Esophagus muscularis mucosa (tissue), 3 donors: ENCODE measurements around the gene SV2C.

Source experiments
- POLR2A ChIP-seq: fragments of 450-650 bp; IDR thresholded peaks from one replicate; pipeline ENCODE4 v1.6.1; 2017; ENCODE audit warnings: antibody characterized with exemption, moderate library complexity, mild to moderate bottlenecking, low read depth
- TF ChIP-seq, protein P1 (sequence below), 3 experiments: fragments of 200-600 bp in 2 of 3; fragments of 450-650 bp in 1 of 3; sonication (generic) in 2 of 3; IDR thresholded peaks; one replicate each; pipeline ENCODE4 v1.5.1; 2017 to 2019; ENCODE audit warnings: antibody characterized with exemption in 3 of 3, mild to moderate bottlenecking in 2 of 3, moderate library complexity in 1 of 3

DNA sequence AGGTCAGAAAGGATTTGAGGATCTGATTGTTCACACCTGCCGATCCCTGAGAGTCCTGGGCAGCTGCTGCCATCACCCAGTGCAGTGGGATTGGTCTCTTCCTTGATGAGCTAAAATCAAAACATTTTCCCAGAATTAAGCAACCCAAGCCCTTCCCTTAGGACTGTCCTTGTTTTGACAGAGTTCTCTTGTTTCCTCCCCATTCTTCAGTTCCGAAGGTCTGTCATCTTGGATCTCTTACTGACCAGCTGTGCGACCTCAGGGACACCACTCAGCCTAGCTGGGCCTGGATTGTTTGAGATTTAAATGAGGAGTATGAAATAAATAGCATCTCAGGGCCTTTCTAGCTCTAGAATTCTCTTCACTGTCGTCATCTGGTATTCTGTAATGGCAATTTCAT is 229.6 kb downstream of the SV2C start:
- TF ChIP-seq, protein P1, sequence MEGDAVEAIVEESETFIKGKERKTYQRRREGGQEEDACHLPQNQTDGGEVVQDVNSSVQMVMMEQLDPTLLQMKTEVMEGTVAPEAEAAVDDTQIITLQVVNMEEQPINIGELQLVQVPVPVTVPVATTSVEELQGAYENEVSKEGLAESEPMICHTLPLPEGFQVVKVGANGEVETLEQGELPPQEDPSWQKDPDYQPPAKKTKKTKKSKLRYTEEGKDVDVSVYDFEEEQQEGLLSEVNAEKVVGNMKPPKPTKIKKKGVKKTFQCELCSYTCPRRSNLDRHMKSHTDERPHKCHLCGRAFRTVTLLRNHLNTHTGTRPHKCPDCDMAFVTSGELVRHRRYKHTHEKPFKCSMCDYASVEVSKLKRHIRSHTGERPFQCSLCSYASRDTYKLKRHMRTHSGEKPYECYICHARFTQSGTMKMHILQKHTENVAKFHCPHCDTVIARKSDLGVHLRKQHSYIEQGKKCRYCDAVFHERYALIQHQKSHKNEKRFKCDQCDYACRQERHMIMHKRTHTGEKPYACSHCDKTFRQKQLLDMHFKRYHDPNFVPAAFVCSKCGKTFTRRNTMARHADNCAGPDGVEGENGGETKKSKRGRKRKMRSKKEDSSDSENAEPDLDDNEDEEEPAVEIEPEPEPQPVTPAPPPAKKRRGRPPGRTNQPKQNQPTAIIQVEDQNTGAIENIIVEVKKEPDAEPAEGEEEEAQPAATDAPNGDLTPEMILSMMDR (IDR thresholded peaks at IDR 0.05), result no peak
- TF ChIP-seq POLR2A, result no peak
